ENCODE data around the gene FHIP2A.

The FHIP2A gene

DNA sequence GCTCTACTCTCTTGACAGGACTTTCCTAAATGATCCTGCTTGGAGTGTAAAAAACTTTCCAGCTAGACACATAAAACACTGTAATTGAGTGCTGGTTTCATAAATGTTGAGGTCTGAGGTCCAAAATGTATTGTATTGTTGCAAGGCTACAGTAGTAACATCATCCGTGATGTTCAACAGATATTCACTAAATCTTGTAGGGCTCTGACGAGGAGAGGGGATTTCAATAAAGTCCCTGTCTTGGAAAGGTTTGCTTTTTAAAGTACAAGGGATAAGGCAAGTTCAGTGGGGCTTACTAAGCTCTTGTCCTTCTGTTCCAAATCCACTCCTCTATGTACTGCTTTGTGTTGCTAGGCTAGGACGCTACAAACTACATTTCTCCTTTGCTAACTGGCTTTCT, 48.9 kb downstream of the FHIP2A start:
- TF ChIP-seq, protein P1, sequence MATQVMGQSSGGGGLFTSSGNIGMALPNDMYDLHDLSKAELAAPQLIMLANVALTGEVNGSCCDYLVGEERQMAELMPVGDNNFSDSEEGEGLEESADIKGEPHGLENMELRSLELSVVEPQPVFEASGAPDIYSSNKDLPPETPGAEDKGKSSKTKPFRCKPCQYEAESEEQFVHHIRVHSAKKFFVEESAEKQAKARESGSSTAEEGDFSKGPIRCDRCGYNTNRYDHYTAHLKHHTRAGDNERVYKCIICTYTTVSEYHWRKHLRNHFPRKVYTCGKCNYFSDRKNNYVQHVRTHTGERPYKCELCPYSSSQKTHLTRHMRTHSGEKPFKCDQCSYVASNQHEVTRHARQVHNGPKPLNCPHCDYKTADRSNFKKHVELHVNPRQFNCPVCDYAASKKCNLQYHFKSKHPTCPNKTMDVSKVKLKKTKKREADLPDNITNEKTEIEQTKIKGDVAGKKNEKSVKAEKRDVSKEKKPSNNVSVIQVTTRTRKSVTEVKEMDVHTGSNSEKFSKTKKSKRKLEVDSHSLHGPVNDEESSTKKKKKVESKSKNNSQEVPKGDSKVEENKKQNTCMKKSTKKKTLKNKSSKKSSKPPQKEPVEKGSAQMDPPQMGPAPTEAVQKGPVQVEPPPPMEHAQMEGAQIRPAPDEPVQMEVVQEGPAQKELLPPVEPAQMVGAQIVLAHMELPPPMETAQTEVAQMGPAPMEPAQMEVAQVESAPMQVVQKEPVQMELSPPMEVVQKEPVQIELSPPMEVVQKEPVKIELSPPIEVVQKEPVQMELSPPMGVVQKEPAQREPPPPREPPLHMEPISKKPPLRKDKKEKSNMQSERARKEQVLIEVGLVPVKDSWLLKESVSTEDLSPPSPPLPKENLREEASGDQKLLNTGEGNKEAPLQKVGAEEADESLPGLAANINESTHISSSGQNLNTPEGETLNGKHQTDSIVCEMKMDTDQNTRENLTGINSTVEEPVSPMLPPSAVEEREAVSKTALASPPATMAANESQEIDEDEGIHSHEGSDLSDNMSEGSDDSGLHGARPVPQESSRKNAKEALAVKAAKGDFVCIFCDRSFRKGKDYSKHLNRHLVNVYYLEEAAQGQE (IDR thresholded peaks at IDR 0.05; ENCODE audit: low read depth) = no peak
- no peak for TF ChIP-seq CREB1 (IDR thresholded peaks at IDR 0.05; ENCODE audit: low read depth)
- no peak for TF ChIP-seq FOXM1 (IDR thresholded peaks at IDR 0.05; ENCODE audit: borderline replicate concordance, low read depth)
- TF ChIP-seq EP300 (IDR thresholded peaks at IDR 0.05; ENCODE audit: borderline replicate concordance) = no peak
- no peak for TF ChIP-seq YY1 (IDR thresholded peaks at IDR 0.05; ENCODE audit: low read depth)
- no peak for TF ChIP-seq EGR1 (IDR thresholded peaks at IDR 0.05)
- no peak for TF ChIP-seq ZBTB7A (IDR thresholded peaks at IDR 0.05; ENCODE audit: low read depth)
- TF ChIP-seq RAD21 (IDR thresholded peaks at IDR 0.05; ENCODE audit: low read depth) = no peak
- TF ChIP-seq TEAD4 (IDR thresholded peaks at IDR 0.05) = no peak
- TF ChIP-seq CEBPB (IDR thresholded peaks at IDR 0.05) = no peak
- TF ChIP-seq TCF12 (IDR thresholded peaks at IDR 0.05; ENCODE audit: low read depth) = no peak

DNA sequence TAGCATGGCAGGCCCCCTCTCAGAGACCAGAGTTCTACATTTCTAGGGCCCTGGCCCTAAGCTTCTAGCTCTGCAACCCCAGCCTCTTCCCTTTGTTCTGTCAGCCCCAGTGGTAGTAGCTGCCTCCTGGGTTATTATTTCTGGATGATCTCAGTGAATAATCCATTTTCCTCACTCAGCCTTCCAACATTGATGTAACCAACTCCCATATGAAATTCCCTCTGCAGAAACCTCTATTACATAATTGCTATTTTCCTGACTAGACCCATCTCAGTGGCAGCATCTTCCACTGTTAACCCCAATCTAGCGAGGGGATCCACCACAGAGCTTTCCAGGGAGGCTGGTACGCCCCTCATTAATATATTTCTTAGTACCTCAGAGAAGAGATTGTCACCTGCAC, 49.8 kb downstream of the FHIP2A start:
- no peak for TF ChIP-seq CREB1 (IDR thresholded peaks at IDR 0.05; ENCODE audit: low read depth)
- no peak for TF ChIP-seq ZBTB7A (IDR thresholded peaks at IDR 0.05; ENCODE audit: low read depth)
- TF ChIP-seq RAD21 (IDR thresholded peaks at IDR 0.05; ENCODE audit: low read depth) = no peak
- no peak for TF ChIP-seq TCF12 (IDR thresholded peaks at IDR 0.05; ENCODE audit: low read depth)
- TF ChIP-seq NFIC (IDR thresholded peaks at IDR 0.05) = no peak
- TF ChIP-seq EGR1 (IDR thresholded peaks at IDR 0.05) = no peak
- no peak for TF ChIP-seq FOXM1 (IDR thresholded peaks at IDR 0.05; ENCODE audit: borderline replicate concordance, low read depth)
- TF ChIP-seq CEBPB (IDR thresholded peaks at IDR 0.05) = no peak
- TF ChIP-seq, protein P1 (IDR thresholded peaks at IDR 0.05; ENCODE audit: low read depth) = no peak
- TF ChIP-seq YY1 (IDR thresholded peaks at IDR 0.05; ENCODE audit: low read depth) = no peak
- TF ChIP-seq, protein P2, sequence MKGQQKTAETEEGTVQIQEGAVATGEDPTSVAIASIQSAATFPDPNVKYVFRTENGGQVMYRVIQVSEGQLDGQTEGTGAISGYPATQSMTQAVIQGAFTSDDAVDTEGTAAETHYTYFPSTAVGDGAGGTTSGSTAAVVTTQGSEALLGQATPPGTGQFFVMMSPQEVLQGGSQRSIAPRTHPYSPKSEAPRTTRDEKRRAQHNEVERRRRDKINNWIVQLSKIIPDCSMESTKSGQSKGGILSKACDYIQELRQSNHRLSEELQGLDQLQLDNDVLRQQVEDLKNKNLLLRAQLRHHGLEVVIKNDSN (IDR thresholded peaks at IDR 0.05) = no peak
- no peak for TF ChIP-seq EP300 (IDR thresholded peaks at IDR 0.05; ENCODE audit: borderline replicate concordance)
- no peak for TF ChIP-seq TEAD4 (IDR thresholded peaks at IDR 0.05)
- TF ChIP-seq, protein P3, sequence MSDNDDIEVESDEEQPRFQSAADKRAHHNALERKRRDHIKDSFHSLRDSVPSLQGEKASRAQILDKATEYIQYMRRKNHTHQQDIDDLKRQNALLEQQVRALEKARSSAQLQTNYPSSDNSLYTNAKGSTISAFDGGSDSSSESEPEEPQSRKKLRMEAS (IDR thresholded peaks at IDR 0.05) = no peak
- no peak for TF ChIP-seq TAF1 (IDR thresholded peaks at IDR 0.05; ENCODE audit: low read depth)

All from Ishikawa (cell line).